ENCODE data around the gene AQP5.

DNA sequence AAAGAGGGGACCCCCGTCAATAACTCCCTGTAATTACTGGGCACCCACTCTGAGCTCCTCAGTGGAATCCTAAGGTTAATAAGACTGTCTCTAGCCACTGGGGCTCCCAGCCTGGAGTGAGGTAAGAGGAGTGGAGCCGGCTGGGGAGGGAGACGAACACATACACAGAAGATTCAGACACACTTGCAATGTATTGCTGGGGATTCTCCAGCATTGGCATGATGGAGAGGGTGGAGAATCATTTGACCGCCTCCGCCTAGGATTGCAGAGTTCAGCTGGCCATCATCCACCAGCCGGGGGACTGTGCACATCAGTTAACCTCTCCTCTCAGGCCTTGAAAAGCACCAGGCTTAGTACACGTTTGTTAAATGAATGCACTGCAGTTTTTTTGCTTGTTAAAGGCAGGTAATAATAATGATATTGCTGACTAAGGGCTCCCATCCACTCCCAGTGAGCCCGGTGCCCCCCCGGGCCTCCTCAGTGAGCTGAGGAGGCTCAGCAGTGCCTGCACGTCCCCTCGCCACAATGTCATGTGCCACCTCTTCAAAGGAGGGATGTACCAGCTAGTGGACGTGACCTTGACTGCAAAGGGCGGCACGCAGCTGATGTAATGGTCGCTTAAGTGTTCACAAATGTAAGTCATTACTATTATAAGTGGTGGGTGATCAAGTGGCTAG, 37.7 kb upstream of the AQP5 start:
- no peak for TF ChIP-seq YY1 (IDR thresholded peaks at IDR 0.05; ENCODE audit: low read depth, low read length)
- TF ChIP-seq, protein P1, sequence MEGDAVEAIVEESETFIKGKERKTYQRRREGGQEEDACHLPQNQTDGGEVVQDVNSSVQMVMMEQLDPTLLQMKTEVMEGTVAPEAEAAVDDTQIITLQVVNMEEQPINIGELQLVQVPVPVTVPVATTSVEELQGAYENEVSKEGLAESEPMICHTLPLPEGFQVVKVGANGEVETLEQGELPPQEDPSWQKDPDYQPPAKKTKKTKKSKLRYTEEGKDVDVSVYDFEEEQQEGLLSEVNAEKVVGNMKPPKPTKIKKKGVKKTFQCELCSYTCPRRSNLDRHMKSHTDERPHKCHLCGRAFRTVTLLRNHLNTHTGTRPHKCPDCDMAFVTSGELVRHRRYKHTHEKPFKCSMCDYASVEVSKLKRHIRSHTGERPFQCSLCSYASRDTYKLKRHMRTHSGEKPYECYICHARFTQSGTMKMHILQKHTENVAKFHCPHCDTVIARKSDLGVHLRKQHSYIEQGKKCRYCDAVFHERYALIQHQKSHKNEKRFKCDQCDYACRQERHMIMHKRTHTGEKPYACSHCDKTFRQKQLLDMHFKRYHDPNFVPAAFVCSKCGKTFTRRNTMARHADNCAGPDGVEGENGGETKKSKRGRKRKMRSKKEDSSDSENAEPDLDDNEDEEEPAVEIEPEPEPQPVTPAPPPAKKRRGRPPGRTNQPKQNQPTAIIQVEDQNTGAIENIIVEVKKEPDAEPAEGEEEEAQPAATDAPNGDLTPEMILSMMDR (IDR thresholded peaks at IDR 0.05; ENCODE audit: control extremely low read depth in 1 of 3, insufficient read depth in 1 of 3, low read depth in 1 of 3, low read length in 3 of 3) = no peak
- TF ChIP-seq RNF2 (IDR thresholded peaks at IDR 0.05; ENCODE audit: borderline replicate concordance, low read depth, low read length, missing control alignments, poor library complexity, severe bottlenecking) = no peak
- TF ChIP-seq ZNF274 (IDR thresholded peaks at IDR 0.05; ENCODE audit: borderline replicate concordance, extremely low read depth, low read length) = no peak
- TF ChIP-seq TAF1 (IDR thresholded peaks at IDR 0.05; ENCODE audit: low read depth, low read length) = no peak
- no peak for TF ChIP-seq POLR2A (IDR thresholded peaks at IDR 0.05; ENCODE audit: control extremely low read depth in 1 of 2, low read depth in 2 of 2, low read length in 2 of 2)
- TF ChIP-seq POLR2AphosphoS5 (IDR thresholded peaks at IDR 0.05; ENCODE audit: low read depth, low read length) = no peak
- no peak for TF ChIP-seq EP300 (IDR thresholded peaks at IDR 0.05; ENCODE audit: borderline replicate concordance in 1 of 2, low read depth in 2 of 2, low read length in 2 of 2)
- no peak for TF ChIP-seq SIN3A (conservative IDR thresholded peaks at IDR 0.05 in 1 of 2, IDR thresholded peaks at IDR 0.05 in 1 of 2; ENCODE audit: low read depth in 1 of 2, low read length in 2 of 2)

Measured in H1 (cell line).